Limb (tissue), 2 donors: ENCODE measurements around the gene OTOR.

ENCODE experiments used
- DNase-seq, 2 donors: peaks; one replicate each; pipeline ENCODE4 v3.0.0-alpha.2; 2016; ENCODE audit errors: extremely low spot score in 2 of 2

Gene OTOR

DNA sequence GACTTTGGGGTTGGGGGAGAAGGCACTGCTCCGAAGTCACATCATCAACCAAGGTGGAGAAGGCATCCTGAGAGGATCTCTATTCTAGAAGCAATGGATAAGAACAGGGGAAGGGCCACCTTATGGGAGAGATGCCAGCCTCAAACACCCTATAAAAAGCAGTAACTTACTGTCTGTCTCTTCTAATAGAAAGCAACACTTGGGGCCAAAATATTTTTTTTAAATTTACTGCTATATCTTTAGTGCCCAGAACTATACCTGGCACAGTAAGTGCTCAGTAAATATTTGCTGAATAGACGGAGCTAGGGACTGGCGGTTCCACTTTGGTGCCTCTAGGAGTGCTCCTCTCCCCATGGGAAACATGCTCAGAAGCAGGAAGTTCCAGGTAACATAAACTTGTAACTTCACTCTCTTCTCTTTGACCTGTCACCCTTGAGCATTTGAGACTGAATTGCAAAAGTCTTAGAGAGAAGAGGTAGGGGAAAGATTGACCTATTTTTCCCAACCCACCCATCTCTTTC, 807 bp upstream of the OTOR start:
- no peak for DNase-seq

- DNase-seq, result no peak
Observed at GRCh38 chr20:16749573-16749972, 1.4 kb downstream of the OTOR start.

GRCh38 chr20:16752082-16752481, 3.9 kb downstream of the OTOR start:
- DNase-seq, result no peak

DNA sequence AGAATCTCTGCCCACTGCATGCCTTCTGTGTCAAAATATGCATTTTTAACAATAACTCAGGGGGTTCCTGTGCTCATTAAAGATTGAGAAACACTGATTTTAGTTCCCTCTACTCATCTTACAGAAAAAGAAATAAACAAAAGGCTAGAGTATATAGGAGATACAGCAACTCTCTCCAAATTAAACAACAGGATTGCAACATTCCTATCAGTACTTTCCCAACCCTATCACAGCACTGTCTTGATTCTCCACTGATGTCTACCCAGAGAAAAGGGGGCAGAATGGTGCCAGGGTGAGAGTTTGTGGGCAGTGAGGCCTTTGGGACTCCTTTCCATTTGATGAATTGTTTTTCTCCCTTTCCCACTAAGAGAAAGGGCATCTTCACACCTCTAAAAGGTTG, 4.7 kb downstream of the OTOR start:
- no peak for DNase-seq

GRCh38 chr20:16758454-16759180, 10.5 kb downstream of the OTOR start:
- DNase-seq, result no peak

GRCh38 chr20:16759181-16759563, 11.0 kb downstream of the OTOR start:
- DNase-seq, result no peak

- DNase-seq, result no peak
Observed at GRCh38 chr20:16760431-16761304, 12.5 kb downstream of the OTOR start.

DNA sequence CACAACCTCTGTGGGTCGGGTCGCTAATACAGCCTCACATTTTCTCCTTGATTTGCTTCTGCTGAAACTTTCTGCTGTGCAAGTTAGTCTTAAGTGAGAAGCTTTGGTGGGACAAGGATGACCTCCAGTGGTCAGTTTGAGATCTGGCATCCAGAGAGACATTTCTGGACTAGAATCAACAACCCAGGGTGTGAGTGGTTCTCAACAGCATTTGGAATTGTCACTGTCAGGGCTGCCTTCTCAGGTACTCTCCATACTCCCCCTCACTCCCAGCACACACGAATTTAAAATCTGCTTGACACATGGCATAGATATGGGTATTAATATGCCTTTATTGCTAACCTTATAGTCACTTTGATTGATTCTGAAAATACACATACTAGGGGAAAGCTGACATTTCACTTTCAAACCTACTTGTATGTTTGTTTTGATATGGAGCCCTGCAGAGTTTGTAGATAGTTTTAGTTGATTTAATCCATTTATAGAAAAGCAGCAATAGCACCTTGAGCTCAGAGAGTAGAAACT, 13.2 kb downstream of the OTOR start:
- peak; percentile 72 to 79 for DNase-seq

DNA sequence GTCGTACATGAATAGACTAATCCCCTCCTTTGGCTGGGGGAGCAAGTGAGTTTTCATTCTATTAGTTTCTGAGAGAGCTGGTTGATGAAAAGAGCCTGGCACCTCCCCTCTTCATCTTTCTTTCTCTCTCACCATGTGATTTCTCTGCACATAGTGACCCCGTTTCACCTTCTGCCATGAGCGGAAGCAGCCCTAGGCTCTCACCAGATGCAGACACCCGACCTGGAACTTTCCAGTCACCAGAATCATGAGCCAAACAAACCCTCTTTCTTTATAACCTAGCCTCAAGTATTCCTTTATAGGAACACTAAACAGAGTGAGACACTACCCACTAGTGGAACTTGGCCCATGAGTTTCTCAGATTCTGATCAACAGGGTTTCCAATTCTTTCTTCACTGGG, 16.4 kb downstream of the OTOR start:
- no peak for DNase-seq

DNA sequence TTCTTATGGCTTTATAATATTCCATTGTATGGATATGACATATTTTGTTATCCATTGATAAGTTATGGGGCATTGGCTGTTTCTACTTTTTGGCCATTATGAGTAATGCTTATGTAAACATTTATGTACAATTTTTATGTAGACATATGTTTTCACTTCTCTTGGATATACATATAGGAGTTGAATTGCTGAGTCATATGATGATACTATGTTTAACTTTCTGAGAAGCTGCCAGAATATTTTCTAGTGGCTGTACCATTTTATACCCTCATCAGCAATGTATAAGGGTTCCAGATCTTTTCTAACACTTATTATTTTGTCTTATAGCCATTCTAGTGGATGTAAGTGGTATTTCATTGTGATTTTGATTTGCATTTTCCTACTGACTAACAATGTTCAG, 23.1 kb downstream of the OTOR start:
- DNase-seq, result no peak

DNA sequence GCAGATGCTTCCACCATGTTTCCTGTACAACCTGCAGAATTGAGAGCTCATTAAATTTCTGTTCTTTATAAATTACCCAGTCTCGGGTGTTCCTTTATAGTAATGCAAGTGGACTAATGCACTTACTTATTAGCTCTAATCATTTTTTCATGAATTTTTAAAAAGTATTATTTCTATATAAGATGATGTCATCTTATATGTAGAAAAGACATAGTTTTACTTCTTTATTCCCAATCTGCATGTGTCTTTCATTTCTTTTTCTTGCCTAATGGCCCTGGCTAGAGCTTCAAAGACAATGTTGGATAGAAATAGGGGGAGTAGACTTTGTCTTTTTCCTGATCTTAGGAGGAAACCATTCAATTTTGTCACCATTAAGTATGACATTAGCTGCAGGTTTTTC, 27.8 kb downstream of the OTOR start:
- DNase-seq, result no peak

DNA sequence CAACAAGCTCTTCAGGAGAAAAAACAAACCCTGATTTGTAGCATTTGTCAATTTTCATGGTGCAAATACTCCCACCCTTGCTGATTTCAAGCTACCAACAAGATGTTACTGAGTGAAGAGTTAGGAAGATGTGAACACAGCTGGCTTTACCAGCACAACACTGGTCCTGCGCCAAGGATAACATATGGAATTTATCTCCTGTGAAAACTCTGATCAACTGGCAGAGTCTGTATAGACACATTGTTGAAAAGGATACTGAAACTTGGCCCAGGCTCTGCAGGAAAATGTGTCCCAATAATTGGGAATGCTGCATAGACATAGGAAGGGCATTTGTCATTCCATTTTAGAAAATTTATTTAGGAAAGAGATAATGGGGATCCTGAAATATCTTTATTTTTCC, 29.0 kb downstream of the OTOR start:
- peak in 1 of 2 donors; percentile 70 for DNase-seq

- no peak for DNase-seq
Observed at GRCh38 chr20:16778159-16778558, 30.0 kb downstream of the OTOR start.

DNA sequence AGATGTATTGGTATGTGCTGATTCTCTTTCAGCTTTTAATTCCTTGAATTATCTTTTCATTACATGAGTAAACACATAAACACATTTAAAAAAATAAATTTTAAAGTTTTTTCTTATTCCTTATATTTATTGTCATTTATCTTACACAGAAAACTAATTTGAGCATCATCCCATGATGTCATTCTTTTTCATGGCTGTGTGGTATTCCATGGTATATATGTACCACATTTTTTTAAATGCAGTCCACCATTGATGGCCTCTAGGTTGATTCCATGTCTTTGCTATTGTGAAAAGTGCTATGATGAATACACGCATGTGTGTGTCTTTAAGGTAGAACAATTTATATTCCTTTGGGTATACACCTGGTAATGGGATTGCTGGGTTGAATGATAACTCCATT, 33.3 kb downstream of the OTOR start:
- no peak for DNase-seq

DNA sequence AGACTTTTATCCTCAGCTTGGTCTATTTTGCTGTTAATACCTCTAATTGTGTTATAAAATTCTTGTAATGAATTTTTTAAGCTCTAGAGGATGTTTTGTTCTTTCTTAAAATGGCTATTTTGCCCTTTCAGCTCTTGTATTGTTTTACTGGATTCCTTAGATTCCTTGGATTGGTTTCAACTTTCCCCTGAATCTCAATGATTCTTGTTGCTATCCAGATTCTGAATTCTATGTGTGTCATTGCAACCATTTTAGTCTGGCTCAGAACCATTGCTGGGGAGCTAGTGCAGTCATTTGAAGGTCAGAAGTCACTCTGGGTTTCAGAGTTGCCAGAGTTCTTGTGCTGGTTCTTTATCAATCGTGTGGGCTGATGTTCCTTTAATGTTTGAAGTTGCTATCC, 37.1 kb downstream of the OTOR start:
- no peak for DNase-seq
